Naive thymus-derived CD4-positive, alpha-beta T cell (primary cell): Measurements from ENCODE around the gene IREB2. TPM values are rescaled to one million over a fixed set of nuclear protein-coding genes. Genes with fewer than 3 reads are reported as not detected.

Source experiments
- ATAC-seq: fragments of 150-1000 bp; cut with Tn5 transposase; 2 replicates; pipeline ENCODE4 v1.10.0; 2021; ENCODE audit warnings: mild to moderate bottlenecking, moderate library complexity
- CTCF ChIA-PET: fragments of 350-600 bp; sonication (Branson Sonifier 250); formaldehyde crosslinking; loops from one replicate; lab custom pipeline; 2021; ENCODE audit warnings: antibody characterized with exemption; lab: Charles Lee
- POLR2A ChIA-PET: fragments of 350-600 bp; sonication (Branson Sonifier 250); formaldehyde crosslinking; loops from one replicate; lab custom pipeline; 2021; ENCODE audit warnings: antibody characterized with exemption, inconsistent platforms; lab: Charles Lee
- DNase-seq, 9 donors: peaks; one replicate each; pipeline versions ENCODE4 v3.0.0 to v3.0.0-alpha.2; 2020 to 2022; ENCODE audit warnings: mixed read lengths in 1 of 9
- H3K27ac ChIP-seq: one replicate; pipeline ENCODE4 v1.7.0; 2013; ENCODE audit warnings: mild to moderate bottlenecking, low read depth, low read length, moderate library complexity
- H3K27me3 ChIP-seq, 2 donors: one replicate each; pipeline ENCODE4 v1.7.0; 2013; ENCODE audit warnings: low read length in 2 of 2, mild to moderate bottlenecking in 2 of 2, moderate library complexity in 2 of 2; ENCODE audit not compliant: control insufficient read depth in 2 of 2, insufficient read depth in 2 of 2
- H3K36me3 ChIP-seq, 3 experiments: 1 replicate in 2 of 3; 2 replicates in 1 of 3; pipeline ENCODE4 v1.7.0; 2013; ENCODE audit warnings: low read length in 3 of 3, mild to moderate bottlenecking in 3 of 3, moderate library complexity in 1 of 3; ENCODE audit not compliant: insufficient read depth in 3 of 3, control insufficient read depth in 2 of 3
- H3K4me1 ChIP-seq, 2 donors: one replicate each; pipeline ENCODE4 v1.7.0; 2013; ENCODE audit warnings: low read length in 2 of 2, mild to moderate bottlenecking in 2 of 2, moderate library complexity in 1 of 2; ENCODE audit not compliant: control insufficient read depth in 2 of 2, insufficient read depth in 2 of 2
- H3K4me3 ChIP-seq: 2 replicates; pipeline ENCODE4 v1.7.0; 2013; ENCODE audit warnings: mild to moderate bottlenecking, low read length
- H3K9me3 ChIP-seq, 3 experiments: 1 replicate in 2 of 3; 2 replicates in 1 of 3; pipeline ENCODE4 v1.7.0; 2013; ENCODE audit warnings: low read length in 3 of 3; ENCODE audit not compliant: control insufficient read depth in 2 of 3
- H3K27ac Mint-ChIP-seq, 9 donors: one replicate each; pipeline ENCODE4 v1.8.0; 2020 to 2022; ENCODE audit warnings: mixed read lengths in 9 of 9, mild to moderate bottlenecking in 8 of 9, moderate library complexity in 5 of 9, inconsistent platforms in 2 of 9
- H3K27me3 Mint-ChIP-seq, 5 donors: one replicate each; pipeline ENCODE4 v1.8.0; 2021 to 2022; ENCODE audit warnings: mixed read lengths in 5 of 5, mild to moderate bottlenecking in 1 of 5
- H3K36me3 Mint-ChIP-seq, 5 donors: one replicate each; pipeline ENCODE4 v1.8.0; 2020 to 2022; ENCODE audit warnings: mixed read lengths in 5 of 5, mild to moderate bottlenecking in 3 of 5, inconsistent platforms in 1 of 5
- H3K4me1 Mint-ChIP-seq, 7 donors: one replicate each; pipeline ENCODE4 v1.8.0; 2020 to 2022; ENCODE audit warnings: mixed read lengths in 7 of 7, mild to moderate bottlenecking in 3 of 7, inconsistent platforms in 1 of 7
- H3K4me3 Mint-ChIP-seq, 10 donors: one replicate each; pipeline ENCODE4 v1.8.0; 2020 to 2022; ENCODE audit warnings: mild to moderate bottlenecking in 10 of 10, mixed read lengths in 10 of 10, moderate library complexity in 6 of 10, inconsistent platforms in 2 of 10
- H3K9me3 Mint-ChIP-seq, 11 donors: one replicate each; pipeline ENCODE4 v1.8.0; 2020 to 2022; ENCODE audit warnings: mixed read lengths in 11 of 11, mild to moderate bottlenecking in 4 of 11, inconsistent platforms in 1 of 11, moderate library complexity in 1 of 11
- intact Hi-C, 2 donors: fragments of 100-400 bp; cut with micrococcal nuclease; formaldehyde crosslinking; loops; one replicate each; pipeline ENCODE4 v1.15.1; 2023
- polyA plus RNA-seq, 2 donors: library from polyadenylated mRNA; unstranded; fragments of 300-500 nt; fragmentation: Illumina TruSeq; gene quantifications; one replicate each; pipeline ENCODE4 v1.2.3, GENCODE V29; 2021
- total RNA-seq, 6 experiments: library from RNA in 5 of 6; stranded (reverse) in 5 of 6; gene quantifications; 1 replicate in 5 of 6; 2 replicates in 1 of 6; pipeline ENCODE4 v1.2.3 and lab custom pipeline; 2021 to 2026

The IREB2 gene
- total and polyA plus RNA-seq, 7 experiments from 2014 or later: 17.6 to 79.8 (median 67.6) TPM

DNA sequence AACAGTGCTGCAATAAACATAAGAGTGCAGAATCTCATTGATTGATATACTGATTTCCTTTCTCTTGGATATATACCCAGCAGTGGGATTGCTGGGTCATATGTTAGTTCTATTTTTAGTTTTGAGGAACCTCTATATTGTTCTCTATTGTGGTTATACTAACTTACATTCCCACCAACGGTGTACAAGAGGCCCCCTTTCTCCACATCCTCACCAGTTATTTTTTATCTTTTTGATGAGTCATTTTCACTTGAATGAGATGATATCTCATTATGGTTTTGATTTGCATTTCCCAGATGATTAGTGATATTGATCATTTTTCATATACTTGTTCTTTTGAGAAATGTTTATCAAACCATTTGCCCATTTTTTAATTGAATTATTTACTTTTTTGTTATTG lies 12.4 kb upstream of the IREB2 start:
- DNase-seq: no peak
- no peaks in the 10 kb centered on the region for H3K4me1 ChIP-seq
- H3K36me3 ChIP-seq: no peaks in the 10 kb centered on the region
- no peaks in the 10 kb centered on the region for H3K9me3 ChIP-seq
- Mint-ChIP-seq H3K27me3 (peaks cover 12 to 23% (median 16%) of the 10 kb centered on the region in 5 donors), H3K4me3 (no peak overlapping the region), H3K9me3 (no peaks in the 10 kb centered on the region), H3K4me1 (peaks cover 9 to 22% (median 15%) of the 10 kb centered on the region in 7 donors), H3K27ac (no peak overlapping the region), H3K36me3 (no peaks in the 10 kb centered on the region)
- H3K27me3 ChIP-seq: peaks cover 0 to 4% of the 10 kb centered on the region in 2 donors
- ChIA-PET POLR2A (no interaction called here), CTCF (no interaction called here)
- intact Hi-C loops: loop anchor here in 1 of 2 donors (10.0 kb wide), 1 partner anchor 461 kb away; no protein-coding TSS in a partner anchor
- H3K4me3 ChIP-seq: no peak overlapping the region
- H3K27ac ChIP-seq: no peak overlapping the region
- ATAC-seq: peak; percentile 26

DNA sequence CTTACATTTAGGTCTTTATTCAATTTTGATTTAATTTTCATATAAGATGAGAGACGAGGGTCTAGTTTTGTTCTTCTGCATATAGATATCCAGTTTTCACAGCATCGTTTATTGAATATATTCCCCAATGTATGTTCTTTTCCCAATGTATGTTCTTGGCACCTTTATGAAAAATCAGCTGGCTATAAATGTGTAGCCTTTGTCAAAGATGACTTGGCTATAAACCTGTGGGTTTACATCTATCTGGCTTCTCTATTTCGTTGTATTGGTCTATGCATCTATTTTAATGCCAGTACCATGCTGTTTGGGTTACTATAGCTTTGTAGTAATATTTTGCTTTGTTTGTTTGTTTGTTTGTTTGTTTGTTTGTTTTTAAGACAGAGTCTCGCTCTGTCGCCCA lies 11.7 kb upstream of the IREB2 start:
- Mint-ChIP-seq H3K9me3 (no peaks in the 10 kb centered on the region), H3K4me3 (peak overlapping the region in 1 of 10 donors; percentile 22), H3K4me1 (peaks cover 9 to 22% (median 15%) of the 10 kb centered on the region in 7 donors), H3K27me3 (peaks cover 12 to 23% (median 19%) of the 10 kb centered on the region in 5 donors), H3K27ac (peak overlapping the region in 1 of 9 donors; percentile 36), H3K36me3 (no peaks in the 10 kb centered on the region)
- no peaks in the 10 kb centered on the region for H3K36me3 ChIP-seq
- no peak overlapping the region for H3K27ac ChIP-seq
- intact Hi-C loops: loop anchor here in 1 of 2 donors (10.0 kb wide), 1 partner anchor 461 kb away; no protein-coding TSS in a partner anchor
- H3K27me3 ChIP-seq: peaks cover 0 to 4% of the 10 kb centered on the region in 2 donors
- no peaks in the 10 kb centered on the region for H3K4me1 ChIP-seq
- no peaks in the 10 kb centered on the region for H3K9me3 ChIP-seq
- ATAC-seq: no peak
- ChIA-PET POLR2A (no interaction called here), CTCF (no interaction called here)
- no peak for DNase-seq
- H3K4me3 ChIP-seq: no peak overlapping the region

DNA sequence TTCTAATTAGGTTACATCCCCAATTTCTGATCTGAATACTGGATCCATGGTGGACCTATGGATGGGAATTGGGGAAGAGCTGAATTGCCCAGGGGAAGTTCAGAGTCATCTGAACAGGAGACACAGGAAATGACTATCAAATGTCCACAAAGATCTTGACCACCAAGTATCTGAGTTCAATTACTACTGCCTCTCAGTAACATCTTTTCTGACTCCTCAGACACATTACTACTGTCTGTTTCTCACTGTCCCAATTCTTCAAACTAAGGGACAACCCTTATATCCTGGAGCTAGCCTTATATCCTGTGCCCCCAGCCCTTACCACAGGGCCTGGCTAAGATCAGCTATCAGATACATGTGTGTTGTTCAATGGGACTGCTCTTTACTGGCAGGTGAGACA lies 10.1 kb upstream of the IREB2 start:
- Histone ChIP-seq H3K36me3 (no peaks in the 10 kb centered on the region), H3K27ac (no peak overlapping the region), H3K4me3 (no peak overlapping the region), H3K4me1 (no peaks in the 10 kb centered on the region), H3K27me3 (peaks cover 0 to 4% of the 10 kb centered on the region in 2 donors), H3K9me3 (no peaks in the 10 kb centered on the region)
- H3K4me3 Mint-ChIP-seq: no peak overlapping the region
- H3K9me3 Mint-ChIP-seq: no peaks in the 10 kb centered on the region
- peaks cover 9 to 23% (median 16%) of the 10 kb centered on the region in 5 donors for H3K27me3 Mint-ChIP-seq
- no peak for DNase-seq
- peaks cover 7 to 24% (median 11%) of the 10 kb centered on the region in 7 donors for H3K4me1 Mint-ChIP-seq
- POLR2A ChIA-PET: interaction anchor here (0.6 to 2.7 kb wide), 2 partner anchors 10 to 136 kb away, joined by 3 to 9 read pairs; partner anchors contain the start of gene IREB2
- no peaks in the 10 kb centered on the region for H3K36me3 Mint-ChIP-seq
- no peak for ATAC-seq
- CTCF ChIA-PET: no interaction called here
- no peak overlapping the region for H3K27ac Mint-ChIP-seq
- intact Hi-C loops: loop anchor here in 1 of 2 donors (10.0 kb wide), 1 partner anchor 463 kb away; no protein-coding TSS in a partner anchor

DNA sequence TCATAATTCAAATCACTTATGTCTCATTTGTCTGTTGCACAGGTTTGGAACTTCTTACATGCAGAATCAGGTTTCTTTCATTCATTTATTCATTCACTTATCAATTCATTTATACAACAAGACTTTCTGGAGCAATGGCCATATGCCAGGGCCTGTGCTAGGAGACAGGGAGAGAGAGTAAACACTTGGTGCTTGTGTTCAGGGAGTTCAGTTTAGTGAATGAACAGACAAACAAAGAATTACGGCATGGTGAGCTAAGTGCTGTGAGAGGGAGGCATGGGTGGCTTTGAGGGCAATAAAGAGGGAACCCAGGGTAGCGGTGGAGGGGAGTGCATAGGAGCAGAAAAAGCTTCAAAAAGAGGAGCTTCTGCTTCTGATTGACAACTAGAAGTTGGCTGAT lies 8.5 kb upstream of the IREB2 start:
- Mint-ChIP-seq H3K4me3 (no peak overlapping the region), H3K36me3 (no peaks in the 10 kb centered on the region), H3K9me3 (no peaks in the 10 kb centered on the region), H3K27ac (no peak overlapping the region), H3K4me1 (peaks cover 10 to 27% (median 10%) of the 10 kb centered on the region in 7 donors), H3K27me3 (peaks cover 7 to 18% (median 15%) of the 10 kb centered on the region in 5 donors)
- POLR2A ChIA-PET: interaction anchor here (2.7 kb wide), 1 partner anchor 8 kb away, joined by 9 read pairs; the partner anchor contains the start of gene IREB2
- Histone ChIP-seq H3K9me3 (no peaks in the 10 kb centered on the region), H3K27me3 (no peaks in the 10 kb centered on the region), H3K27ac (no peak overlapping the region), H3K36me3 (no peaks in the 10 kb centered on the region), H3K4me3 (no peak overlapping the region), H3K4me1 (no peaks in the 10 kb centered on the region)
- DNase-seq (no peak), ATAC-seq (no peak)
- CTCF ChIA-PET: no interaction called here
- intact Hi-C loops: loop anchor here in 1 of 2 donors (10.0 kb wide), 1 partner anchor 465 kb away; no protein-coding TSS in a partner anchor

DNA sequence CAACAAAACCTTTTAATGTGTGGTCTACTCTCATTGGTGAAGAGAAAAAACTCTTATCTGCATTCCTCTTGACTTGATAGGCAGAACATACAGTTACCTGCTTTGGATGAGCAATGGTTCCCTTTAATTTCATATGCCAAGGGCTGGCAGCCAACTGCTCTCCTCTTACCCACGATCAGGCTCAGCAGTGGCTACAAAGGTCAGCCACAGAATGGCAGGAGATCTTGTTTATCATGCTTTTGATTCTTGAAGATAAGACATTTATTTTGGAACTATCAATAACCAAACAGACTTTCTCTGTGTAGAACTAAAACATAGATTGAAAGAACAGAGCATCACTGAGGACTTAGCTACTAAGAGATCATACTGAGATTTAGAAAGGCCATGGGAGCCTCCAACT lies 6.1 kb upstream of the IREB2 start:
- no peaks in the 10 kb centered on the region for H3K9me3 ChIP-seq
- POLR2A ChIA-PET: no interaction called here
- no peaks in the 10 kb centered on the region for H3K27me3 ChIP-seq
- Mint-ChIP-seq H3K9me3 (peaks cover 0 to 3% (median 0%) of the 10 kb centered on the region in 11 donors), H3K4me1 (peaks cover 6 to 17% (median 8%) of the 10 kb centered on the region in 7 donors), H3K4me3 (no peak overlapping the region), H3K36me3 (no peaks in the 10 kb centered on the region), H3K27me3 (peaks cover 4 to 16% (median 7%) of the 10 kb centered on the region in 5 donors), H3K27ac (no peak overlapping the region)
- DNase-seq: no peak
- CTCF ChIA-PET: no interaction called here
- H3K36me3 ChIP-seq: no peaks in the 10 kb centered on the region
- H3K4me1 ChIP-seq: peaks cover 2 to 4% of the 10 kb centered on the region in 2 donors
- no peak for ATAC-seq
- H3K27ac ChIP-seq: no peak overlapping the region
- H3K4me3 ChIP-seq: no peak overlapping the region
- intact Hi-C loops: no loop called here

DNA sequence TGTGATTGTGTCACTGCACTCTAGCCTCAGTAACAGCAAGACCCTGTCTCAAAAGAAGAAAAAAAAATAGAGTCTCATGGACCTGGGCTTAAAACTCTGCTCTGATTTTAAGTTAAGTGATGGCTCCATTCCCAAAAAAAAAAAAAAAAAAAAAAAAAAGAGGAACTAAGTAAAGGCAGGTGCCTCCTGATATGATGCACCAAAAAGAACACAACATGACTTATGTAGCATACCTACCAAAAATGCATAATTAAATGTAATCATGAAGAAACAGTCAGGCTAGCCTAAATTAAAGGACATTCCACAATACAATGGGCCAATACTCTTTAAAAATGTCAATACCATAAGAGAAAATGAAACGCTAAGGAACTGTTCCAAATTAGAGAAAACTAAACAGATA lies 5.4 kb upstream of the IREB2 start:
- POLR2A ChIA-PET: no interaction called here
- CTCF ChIA-PET: no interaction called here
- no peak overlapping the region for H3K27ac ChIP-seq

More for the DNA sequence above, 5.4 kb upstream of the IREB2 start:
- H3K9me3 ChIP-seq: no peaks in the 10 kb centered on the region
- H3K27me3 ChIP-seq: no peaks in the 10 kb centered on the region
- no peak for ATAC-seq
- H3K36me3 Mint-ChIP-seq: no peaks in the 10 kb centered on the region
- no peak for DNase-seq
- peaks cover 0 to 3% (median 0%) of the 10 kb centered on the region in 11 donors for H3K9me3 Mint-ChIP-seq
- H3K4me1 ChIP-seq: peaks cover 8% of the 10 kb centered on the region in 2 donors
- intact Hi-C loops: no loop called here
- peaks cover 10 to 22% (median 15%) of the 10 kb centered on the region in 7 donors for H3K4me1 Mint-ChIP-seq
- H3K4me3 Mint-ChIP-seq: no peak overlapping the region
- peaks cover 4 to 16% (median 7%) of the 10 kb centered on the region in 5 donors for H3K27me3 Mint-ChIP-seq
- H3K4me3 ChIP-seq: no peak overlapping the region
- H3K36me3 ChIP-seq: no peaks in the 10 kb centered on the region
- no peak overlapping the region for H3K27ac Mint-ChIP-seq
